Endothelial cell of umbilical vein (primary cell): ENCODE results near the gene TLE1.

Experiments
- FOS ChIP-seq: IDR thresholded peaks from 2 replicates; pipeline ENCODE4 v1.6.1; 2011; ENCODE audit warnings: mild to moderate bottlenecking, low read length, moderate library complexity, borderline replicate concordance; ENCODE audit not compliant: insufficient read depth
- POLR2A ChIP-seq: IDR thresholded peaks from 2 replicates; pipeline ENCODE4 v1.6.1; 2012; ENCODE audit warnings: low read depth, mild to moderate bottlenecking, control low read depth, low read length
- TF ChIP-seq, protein P1 (sequence below): IDR thresholded peaks from 2 replicates; pipeline ENCODE4 v1.6.1; 2011; ENCODE audit not compliant: insufficient read depth, insufficient read length
- TF ChIP-seq, protein P2 (sequence below), 2 donors: IDR thresholded peaks; 1 replicate in 1 of 2; 2 replicates in 1 of 2; pipeline ENCODE4 v1.5.1; 2011; ENCODE audit warnings: low read length in 2 of 2, mild to moderate bottlenecking in 2 of 2, moderate library complexity in 2 of 2, control low read depth in 1 of 2, inconsistent platforms in 1 of 2, low read depth in 1 of 2; ENCODE audit not compliant: insufficient read depth in 1 of 2; ENCODE audit errors: extremely low read depth in 1 of 2

DNA sequence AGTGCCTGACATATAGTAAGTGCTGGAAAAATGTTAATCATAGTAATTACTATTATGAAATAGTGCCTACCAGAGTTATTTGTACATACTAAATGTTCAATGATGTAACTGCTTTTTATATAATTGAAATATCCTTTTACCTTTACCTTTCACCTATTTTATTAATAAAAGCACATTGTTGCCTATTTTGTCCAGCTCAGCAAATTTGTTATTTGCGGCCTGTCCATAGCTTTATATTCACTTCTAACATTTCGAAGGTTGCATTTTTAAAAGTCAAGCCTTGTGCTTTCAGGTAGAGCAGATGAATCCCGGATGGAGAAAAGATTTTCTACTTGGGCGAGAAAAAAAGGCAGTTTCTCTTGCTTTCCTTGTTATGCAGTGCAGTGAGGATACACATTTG lies 119.3 kb downstream of the TLE1 start:
- TF ChIP-seq, protein P1, sequence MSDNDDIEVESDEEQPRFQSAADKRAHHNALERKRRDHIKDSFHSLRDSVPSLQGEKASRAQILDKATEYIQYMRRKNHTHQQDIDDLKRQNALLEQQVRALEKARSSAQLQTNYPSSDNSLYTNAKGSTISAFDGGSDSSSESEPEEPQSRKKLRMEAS: no peak
- TF ChIP-seq, protein P2, sequence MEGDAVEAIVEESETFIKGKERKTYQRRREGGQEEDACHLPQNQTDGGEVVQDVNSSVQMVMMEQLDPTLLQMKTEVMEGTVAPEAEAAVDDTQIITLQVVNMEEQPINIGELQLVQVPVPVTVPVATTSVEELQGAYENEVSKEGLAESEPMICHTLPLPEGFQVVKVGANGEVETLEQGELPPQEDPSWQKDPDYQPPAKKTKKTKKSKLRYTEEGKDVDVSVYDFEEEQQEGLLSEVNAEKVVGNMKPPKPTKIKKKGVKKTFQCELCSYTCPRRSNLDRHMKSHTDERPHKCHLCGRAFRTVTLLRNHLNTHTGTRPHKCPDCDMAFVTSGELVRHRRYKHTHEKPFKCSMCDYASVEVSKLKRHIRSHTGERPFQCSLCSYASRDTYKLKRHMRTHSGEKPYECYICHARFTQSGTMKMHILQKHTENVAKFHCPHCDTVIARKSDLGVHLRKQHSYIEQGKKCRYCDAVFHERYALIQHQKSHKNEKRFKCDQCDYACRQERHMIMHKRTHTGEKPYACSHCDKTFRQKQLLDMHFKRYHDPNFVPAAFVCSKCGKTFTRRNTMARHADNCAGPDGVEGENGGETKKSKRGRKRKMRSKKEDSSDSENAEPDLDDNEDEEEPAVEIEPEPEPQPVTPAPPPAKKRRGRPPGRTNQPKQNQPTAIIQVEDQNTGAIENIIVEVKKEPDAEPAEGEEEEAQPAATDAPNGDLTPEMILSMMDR (IDR thresholded peaks at IDR 0.05; ENCODE audit: extremely low read depth in 1 of 2, insufficient read depth in 1 of 2, low read depth in 1 of 2, low read length in 2 of 2): no peak
- TF ChIP-seq FOS (no peak), POLR2A (no peak)
